Measurements from ENCODE around the gene PPP2R1B.

Gene PPP2R1B

DNA sequence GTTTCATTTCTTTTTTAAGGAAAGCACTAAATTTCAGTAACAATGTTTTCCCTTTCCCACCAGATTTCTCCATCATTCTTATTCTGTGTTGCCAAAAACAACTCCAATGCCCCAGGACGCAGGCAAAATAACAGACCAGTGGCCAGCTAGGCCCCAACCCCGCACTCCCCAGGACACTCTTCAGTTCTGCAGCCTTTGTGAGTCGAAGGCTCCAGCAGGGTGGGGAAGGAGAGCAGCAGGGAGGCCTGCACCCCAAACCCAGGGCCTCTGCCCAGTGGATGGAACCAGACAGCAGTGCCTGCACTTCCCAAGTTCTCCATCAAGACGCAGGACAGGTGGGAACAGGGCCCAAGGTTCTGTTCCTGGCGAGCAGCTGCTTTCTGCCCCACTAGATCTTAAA is 34.4 kb downstream of the PPP2R1B start:
- H3K4me3 ChIP-seq (ENCODE audit: low read depth in 1 of 5, low read length in 5 of 5): no peak overlapping the region
- H3K36me3 ChIP-seq (ENCODE audit: control insufficient read depth in 5 of 5, insufficient read depth in 5 of 5, low read length in 5 of 5): peaks cover 0 to 16% (median 10%) of the 10 kb centered on the region in 5 donors
- H3K27ac ChIP-seq (ENCODE audit: low read depth, low read length): peak overlapping the region; percentile 100
- H3K4me1 ChIP-seq (ENCODE audit: control insufficient read depth in 5 of 5, insufficient read depth in 5 of 5, low read length in 5 of 5): peaks cover 51 to 77% (median 72%) of the 10 kb centered on the region in 5 donors
- H3K9me3 ChIP-seq (ENCODE audit: control insufficient read depth in 5 of 5, low read length in 5 of 5): no peaks in the 10 kb centered on the region
- H3K27me3 ChIP-seq (ENCODE audit: control insufficient read depth in 5 of 5, insufficient read depth in 4 of 5, low read length in 5 of 5): no peaks in the 10 kb centered on the region
- peak overlapping the region in 3 of 5 donors; percentile 20 to 97 (median 56) for H3K9ac ChIP-seq (ENCODE audit: low read length in 5 of 5)

DNA sequence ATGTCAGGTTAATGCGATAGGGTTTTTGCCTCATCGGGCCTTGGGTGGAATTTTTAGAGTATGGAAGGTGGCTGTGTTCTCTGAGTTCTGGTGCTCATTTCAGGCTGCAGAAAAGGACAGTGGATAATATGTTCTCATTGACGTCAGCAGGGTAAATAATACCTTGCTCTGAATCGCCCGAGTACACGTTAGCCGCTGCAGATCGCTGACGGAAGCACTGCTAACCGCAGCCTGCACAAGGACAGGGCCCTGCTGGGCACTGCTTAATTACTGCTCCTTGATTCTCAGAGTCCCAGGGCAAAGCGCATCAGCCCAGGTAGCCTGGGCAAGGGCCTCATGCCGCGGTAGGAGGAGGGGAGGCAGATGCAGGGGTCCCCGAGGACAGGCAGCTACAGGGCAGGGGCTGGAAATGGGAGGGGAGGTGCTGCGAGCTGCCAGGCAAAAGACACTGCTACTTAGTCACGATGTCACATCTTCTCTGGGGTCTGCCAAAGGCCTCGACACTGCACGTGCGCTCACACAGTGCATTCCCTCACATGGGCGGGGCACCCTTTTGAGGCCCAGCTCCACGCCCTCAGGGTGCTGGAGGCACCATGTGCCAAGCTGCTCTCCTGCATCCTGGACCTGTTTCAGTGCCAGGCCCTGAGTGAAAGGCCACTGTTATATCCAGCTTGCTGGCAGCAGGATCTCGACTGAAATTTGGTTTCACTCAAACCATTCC is 35.2 kb downstream of the PPP2R1B start:
- Histone ChIP-seq H3K9me3 (ENCODE audit: control insufficient read depth in 5 of 5, low read length in 5 of 5) (no peaks in the 10 kb centered on the region), H3K36me3 (ENCODE audit: control insufficient read depth in 5 of 5, insufficient read depth in 5 of 5, low read length in 5 of 5) (peaks cover 0 to 24% (median 17%) of the 10 kb centered on the region in 5 donors), H3K4me1 (ENCODE audit: control insufficient read depth in 5 of 5, insufficient read depth in 5 of 5, low read length in 5 of 5) (peaks cover 44 to 69% (median 64%) of the 10 kb centered on the region in 5 donors), H3K27ac (ENCODE audit: low read depth, low read length) (peak overlapping the region; percentile 100), H3K9ac (ENCODE audit: low read length in 5 of 5) (no peak overlapping the region), H3K27me3 (ENCODE audit: control insufficient read depth in 5 of 5, insufficient read depth in 4 of 5, low read length in 5 of 5) (no peaks in the 10 kb centered on the region), H3K4me3 (ENCODE audit: low read depth in 1 of 5, low read length in 5 of 5) (no peak overlapping the region)

- Histone ChIP-seq H3K27me3 (ENCODE audit: control insufficient read depth in 5 of 5, insufficient read depth in 4 of 5, low read length in 5 of 5) (no peaks in the 10 kb centered on the region), H3K4me3 (ENCODE audit: low read depth in 1 of 5, low read length in 5 of 5) (no peak overlapping the region), H3K27ac (ENCODE audit: low read depth, low read length) (peak overlapping the region; percentile 100), H3K9ac (ENCODE audit: low read length in 5 of 5) (peak overlapping the region in 1 of 5 donors; percentile 22), H3K9me3 (ENCODE audit: control insufficient read depth in 5 of 5, low read length in 5 of 5) (no peaks in the 10 kb centered on the region), H3K36me3 (ENCODE audit: control insufficient read depth in 5 of 5, insufficient read depth in 5 of 5, low read length in 5 of 5) (peaks cover 8 to 35% (median 29%) of the 10 kb centered on the region in 5 donors), H3K4me1 (ENCODE audit: control insufficient read depth in 5 of 5, insufficient read depth in 5 of 5, low read length in 5 of 5) (peaks cover 34 to 58% (median 56%) of the 10 kb centered on the region in 5 donors)
These were observed 36.3 kb downstream of the PPP2R1B start for GRCh38 chr11:111729831-111730311.

DNA sequence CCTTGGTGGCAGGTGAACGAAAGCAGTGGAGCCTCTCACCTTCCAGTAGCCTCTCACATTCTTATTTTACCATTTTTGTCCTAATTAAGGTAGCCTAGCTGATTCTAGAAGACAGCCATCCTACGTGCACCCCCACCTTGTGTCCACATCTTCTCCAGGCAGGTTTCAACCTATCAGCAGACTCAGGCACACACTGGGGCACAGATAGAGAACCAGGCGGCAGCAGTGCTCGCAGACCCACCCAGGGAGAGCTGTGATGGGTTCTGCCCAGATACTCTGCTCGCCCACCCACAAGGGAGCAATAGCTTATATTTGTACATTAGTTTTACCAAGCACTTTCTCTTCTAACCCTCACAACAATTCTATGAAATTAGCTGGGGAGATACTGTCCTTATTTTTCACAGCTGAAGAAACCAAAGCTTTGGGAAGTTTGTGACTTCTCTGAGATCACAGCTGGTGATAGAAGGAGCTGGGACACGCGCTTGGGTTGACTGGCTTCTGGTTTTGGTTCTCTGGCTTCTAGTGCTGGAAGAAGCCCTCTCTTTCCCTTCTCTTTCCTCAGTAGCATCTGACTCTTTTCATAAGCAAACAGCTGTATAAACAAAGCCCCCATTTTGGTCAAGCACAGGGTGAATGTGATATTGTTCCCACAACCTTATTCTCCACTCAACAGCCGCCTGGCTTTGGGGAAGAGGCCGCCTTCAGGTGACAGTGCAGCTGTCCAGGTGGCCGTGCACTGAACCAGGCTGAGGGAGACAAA is 36.9 kb downstream of the PPP2R1B start:
- peak overlapping the region in 2 of 5 donors; percentile 18 to 22 for H3K9ac ChIP-seq (ENCODE audit: low read length in 5 of 5)
- H3K4me1 ChIP-seq (ENCODE audit: control insufficient read depth in 5 of 5, insufficient read depth in 5 of 5, low read length in 5 of 5): peaks cover 29 to 52% (median 50%) of the 10 kb centered on the region in 5 donors

DNA sequence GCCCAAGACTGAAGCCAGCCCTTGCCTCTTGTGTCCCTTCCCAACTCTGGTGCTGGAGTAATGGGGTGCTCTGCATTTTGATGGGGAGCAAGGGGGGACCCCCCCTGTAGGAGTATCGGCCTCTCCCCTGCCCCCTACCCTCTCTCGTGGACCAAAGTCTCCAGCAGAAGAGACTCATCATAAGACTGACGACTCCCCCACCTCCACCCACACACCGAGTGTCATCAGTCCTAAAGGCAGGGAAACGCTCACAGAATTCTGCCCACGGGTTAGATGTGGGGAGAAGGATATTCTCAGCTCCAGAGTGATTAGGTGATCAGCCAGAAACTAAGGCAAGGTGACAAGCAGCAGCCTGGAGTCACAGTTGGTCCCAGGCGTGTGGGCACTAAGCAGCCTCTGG is 38.8 kb downstream of the PPP2R1B start:
- peaks cover 16 to 60% (median 53%) of the 10 kb centered on the region in 5 donors for H3K36me3 ChIP-seq (ENCODE audit: control insufficient read depth in 5 of 5, insufficient read depth in 5 of 5, low read length in 5 of 5)
- H3K9me3 ChIP-seq (ENCODE audit: control insufficient read depth in 5 of 5, low read length in 5 of 5): no peaks in the 10 kb centered on the region
- no peak overlapping the region for H3K4me3 ChIP-seq (ENCODE audit: low read depth in 1 of 5, low read length in 5 of 5)
- H3K9ac ChIP-seq (ENCODE audit: low read length in 5 of 5): no peak overlapping the region
- peaks cover 12 to 33% (median 31%) of the 10 kb centered on the region in 5 donors for H3K4me1 ChIP-seq (ENCODE audit: control insufficient read depth in 5 of 5, insufficient read depth in 5 of 5, low read length in 5 of 5)
- peak overlapping the region; percentile 54 for H3K27ac ChIP-seq (ENCODE audit: low read depth, low read length)
- H3K27me3 ChIP-seq (ENCODE audit: control insufficient read depth in 5 of 5, insufficient read depth in 4 of 5, low read length in 5 of 5): no peaks in the 10 kb centered on the region

More for the DNA sequence above, 36.9 kb downstream of the PPP2R1B start:
- Histone ChIP-seq H3K9me3 (ENCODE audit: control insufficient read depth in 5 of 5, low read length in 5 of 5) (no peaks in the 10 kb centered on the region), H3K27me3 (ENCODE audit: control insufficient read depth in 5 of 5, insufficient read depth in 4 of 5, low read length in 5 of 5) (no peaks in the 10 kb centered on the region), H3K4me3 (ENCODE audit: low read depth in 1 of 5, low read length in 5 of 5) (no peak overlapping the region), H3K36me3 (ENCODE audit: control insufficient read depth in 5 of 5, insufficient read depth in 5 of 5, low read length in 5 of 5) (peaks cover 10 to 42% (median 35%) of the 10 kb centered on the region in 5 donors), H3K27ac (ENCODE audit: low read depth, low read length) (peak overlapping the region; percentile 100)

DNA sequence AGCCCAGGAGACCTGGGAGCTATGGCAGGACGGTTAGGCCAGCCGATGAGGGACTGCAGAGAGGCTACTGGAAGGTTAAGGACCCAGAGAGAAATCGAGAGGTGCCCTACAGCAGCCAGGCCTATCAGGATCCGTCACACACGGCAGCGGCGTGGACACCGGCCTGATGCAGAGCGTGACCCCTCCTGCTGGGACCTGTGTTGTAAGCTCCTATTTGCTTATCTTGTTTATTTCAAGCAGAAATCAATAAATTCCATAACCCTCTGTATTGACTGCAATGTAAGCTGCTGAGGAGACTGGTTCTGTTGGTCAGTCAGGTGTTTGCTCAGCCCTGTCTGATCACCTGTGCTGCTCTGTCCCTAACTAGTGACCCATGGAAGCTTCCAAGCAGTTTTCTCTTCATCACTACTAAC is 39.9 kb downstream of the PPP2R1B start:
- Histone ChIP-seq H3K36me3 (ENCODE audit: control insufficient read depth in 5 of 5, insufficient read depth in 5 of 5, low read length in 5 of 5) (peaks cover 21 to 71% (median 64%) of the 10 kb centered on the region in 5 donors), H3K9ac (ENCODE audit: low read length in 5 of 5) (no peak overlapping the region), H3K4me1 (ENCODE audit: control insufficient read depth in 5 of 5, insufficient read depth in 5 of 5, low read length in 5 of 5) (peaks cover 9 to 23% (median 21%) of the 10 kb centered on the region in 5 donors), H3K27me3 (ENCODE audit: control insufficient read depth in 5 of 5, insufficient read depth in 4 of 5, low read length in 5 of 5) (no peaks in the 10 kb centered on the region), H3K27ac (ENCODE audit: low read depth, low read length) (peak overlapping the region; percentile 54), H3K4me3 (ENCODE audit: low read depth in 1 of 5, low read length in 5 of 5) (no peak overlapping the region), H3K9me3 (ENCODE audit: control insufficient read depth in 5 of 5, low read length in 5 of 5) (no peaks in the 10 kb centered on the region)

GRCh38 chr11:111725621-111726020 is 40.6 kb downstream of the PPP2R1B start:
- no peaks in the 10 kb centered on the region for H3K9me3 ChIP-seq (ENCODE audit: control insufficient read depth in 5 of 5, low read length in 5 of 5)
- H3K36me3 ChIP-seq (ENCODE audit: control insufficient read depth in 5 of 5, insufficient read depth in 5 of 5, low read length in 5 of 5): peaks cover 22 to 78% (median 71%) of the 10 kb centered on the region in 5 donors
- no peak overlapping the region for H3K27ac ChIP-seq (ENCODE audit: low read depth, low read length)
- no peak overlapping the region for H3K4me3 ChIP-seq (ENCODE audit: low read depth in 1 of 5, low read length in 5 of 5)
- H3K27me3 ChIP-seq (ENCODE audit: control insufficient read depth in 5 of 5, insufficient read depth in 4 of 5, low read length in 5 of 5): no peaks in the 10 kb centered on the region
- peaks cover 7 to 17% (median 15%) of the 10 kb centered on the region in 5 donors for H3K4me1 ChIP-seq (ENCODE audit: control insufficient read depth in 5 of 5, insufficient read depth in 5 of 5, low read length in 5 of 5)
- H3K9ac ChIP-seq (ENCODE audit: low read length in 5 of 5): no peak overlapping the region

DNA sequence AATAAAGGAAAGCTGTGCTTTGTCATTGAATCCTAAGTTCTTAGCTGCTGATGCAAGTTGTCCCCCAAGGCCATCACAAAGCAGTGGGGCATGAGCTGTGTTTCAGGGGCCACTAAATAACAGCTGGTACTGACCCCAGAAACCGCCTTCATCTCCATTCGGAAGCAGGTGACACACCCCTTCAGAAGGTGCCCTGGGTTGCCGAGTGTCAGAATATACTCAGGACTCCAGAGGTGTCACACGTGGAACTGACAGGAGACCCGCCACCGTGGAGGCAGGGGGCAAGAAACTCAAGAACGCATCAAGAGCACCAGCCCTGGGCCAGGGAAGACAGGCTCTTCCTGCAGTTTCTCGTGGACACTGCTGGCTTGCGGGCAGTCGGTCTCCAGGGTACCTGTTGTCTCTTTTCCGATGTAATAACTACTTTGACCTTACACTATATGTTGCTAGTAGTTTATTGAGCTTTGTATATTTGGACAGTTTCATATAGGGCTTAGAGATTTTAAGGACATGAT is 41.5 kb downstream of the PPP2R1B start:
- H3K27me3 ChIP-seq (ENCODE audit: control insufficient read depth in 5 of 5, insufficient read depth in 4 of 5, low read length in 5 of 5): no peaks in the 10 kb centered on the region
- no peaks in the 10 kb centered on the region for H3K9me3 ChIP-seq (ENCODE audit: control insufficient read depth in 5 of 5, low read length in 5 of 5)
- peak overlapping the region; percentile 14 for H3K27ac ChIP-seq (ENCODE audit: low read depth, low read length)
- H3K9ac ChIP-seq (ENCODE audit: low read length in 5 of 5): peak overlapping the region in 1 of 5 donors; percentile 13
- H3K4me3 ChIP-seq (ENCODE audit: low read depth in 1 of 5, low read length in 5 of 5): no peak overlapping the region
- peaks cover 7 to 10% (median 9%) of the 10 kb centered on the region in 5 donors for H3K4me1 ChIP-seq (ENCODE audit: control insufficient read depth in 5 of 5, insufficient read depth in 5 of 5, low read length in 5 of 5)
- H3K36me3 ChIP-seq (ENCODE audit: control insufficient read depth in 5 of 5, insufficient read depth in 5 of 5, low read length in 5 of 5): peaks cover 25 to 87% (median 81%) of the 10 kb centered on the region in 5 donors

- H3K4me1 ChIP-seq (ENCODE audit: control insufficient read depth in 5 of 5, insufficient read depth in 5 of 5, low read length in 5 of 5): peaks cover 2 to 4% (median 4%) of the 10 kb centered on the region in 5 donors
- no peaks in the 10 kb centered on the region for H3K9me3 ChIP-seq (ENCODE audit: control insufficient read depth in 5 of 5, low read length in 5 of 5)
- H3K36me3 ChIP-seq (ENCODE audit: control insufficient read depth in 5 of 5, insufficient read depth in 5 of 5, low read length in 5 of 5): peaks cover 25 to 92% (median 88%) of the 10 kb centered on the region in 5 donors
- H3K27me3 ChIP-seq (ENCODE audit: control insufficient read depth in 5 of 5, insufficient read depth in 4 of 5, low read length in 5 of 5): no peaks in the 10 kb centered on the region
- H3K9ac ChIP-seq (ENCODE audit: low read length in 5 of 5): peak overlapping the region in 1 of 5 donors; percentile 38
- no peak overlapping the region for H3K4me3 ChIP-seq (ENCODE audit: low read depth in 1 of 5, low read length in 5 of 5)
- H3K27ac ChIP-seq (ENCODE audit: low read depth, low read length): peak overlapping the region; percentile 10
These were observed 42.6 kb downstream of the PPP2R1B start for GRCh38 chr11:111723595-111723994.

All from subcutaneous abdominal adipose tissue (tissue), 5 donors.